IPS-11a (cell line): ENCODE measurements around the gene RAB34.
"Not testable (repeated sequence)": the region's sequence is repeated elsewhere in the genome, so short reads cannot be mapped to it uniquely, and the experiment has no call there.

Experiments used
- H3K4me3 ChIP-seq: one replicate; pipeline ENCODE4 v1.5.1; 2013; ENCODE audit warnings: low read depth, low read length, control low read depth

RAB34 gene

GRCh38 chr17:28728364-28729200, 10.9 kb upstream of the RAB34 start, which contains the start of gene NEK8:
Gene NEK8 (plus strand): TSS chr17:28728788. CDS start chr17:28728814, 26 bp downstream.
- H3K4me3 ChIP-seq = peak within 1 kb of the TSS; percentile 78

- H3K4me3 ChIP-seq = peak overlapping the region; percentile 72
Observed at GRCh38 chr17:28726627-28727491, 9.2 kb upstream of the RAB34 start.

GRCh38 chr17:28726226-28726626, 8.6 kb upstream of the RAB34 start, which contains the start of gene TLCD1:
Gene TLCD1 (minus strand): TSS chr17:28726233. CDS start chr17:28726097, 136 bp downstream.
- H3K4me3 ChIP-seq = peak within 1 kb of the TSS; percentile 74

GRCh38 chr17:28725660-28726225, 8.1 kb upstream of the RAB34 start:
- H3K4me3 ChIP-seq = peak overlapping the region; percentile 74

GRCh38 chr17:28725166-28725659, 7.5 kb upstream of the RAB34 start:
- H3K4me3 ChIP-seq = peak overlapping the region; percentile 74

- peak overlapping the region; percentile 74 for H3K4me3 ChIP-seq
Observed at GRCh38 chr17:28724500-28725165, 7.0 kb upstream of the RAB34 start.

- not testable (repeated sequence) for H3K4me3 ChIP-seq
Observed at GRCh38 chr17:28723836-28724499, 6.3 kb upstream of the RAB34 start.

GRCh38 chr17:28723159-28723835, 5.6 kb upstream of the RAB34 start:
- H3K4me3 ChIP-seq = no peak overlapping the region

- no peak overlapping the region for H3K4me3 ChIP-seq
Observed at GRCh38 chr17:28722417-28723158, 4.9 kb upstream of the RAB34 start.

GRCh38 chr17:28720997-28721329, 3.3 kb upstream of the RAB34 start:
- peak overlapping the region; percentile 98 for H3K4me3 ChIP-seq

GRCh38 chr17:28720247-28720996, 2.8 kb upstream of the RAB34 start:
- peak overlapping the region; percentile 98 for H3K4me3 ChIP-seq

- peak overlapping the region; percentile 65 for H3K4me3 ChIP-seq
Observed at GRCh38 chr17:28719021-28719433, 1.4 kb upstream of the RAB34 start.

GRCh38 chr17:28718333-28719020, 809 bp upstream of the RAB34 start:
- H3K4me3 ChIP-seq = peak overlapping the region; percentile 65

- H3K4me3 ChIP-seq = peak overlapping the region; percentile 85
Observed at GRCh38 chr17:28716740-28717577, 709 bp downstream of the RAB34 start.

- no peak overlapping the region for H3K4me3 ChIP-seq
Observed at GRCh38 chr17:28715217-28715616, 2.5 kb downstream of the RAB34 start.

GRCh38 chr17:28714281-28714680, 3.4 kb downstream of the RAB34 start:
- no peak overlapping the region for H3K4me3 ChIP-seq
